Ovary (tissue), 9 donors: ENCODE data around the gene AFF2. TPM values are rescaled to one million over a fixed set of nuclear protein-coding genes. Genes with fewer than 3 reads are reported as not detected.

Experiments used
- DNase-seq, 5 donors: peaks; one replicate each; pipeline ENCODE4 v3.0.0-alpha.2; 2019 to 2020
- H3K27ac ChIP-seq, 2 donors: fragments of 200-600 bp; one replicate each; pipeline versions ENCODE4 v1.5.1 to v1.8.0; 2019 to 2022
- H3K27me3 ChIP-seq: fragments of 200-600 bp; one replicate; pipeline ENCODE4 v1.8.0; 2022
- H3K36me3 ChIP-seq: fragments of 200-600 bp; sonication (generic); one replicate; pipeline ENCODE4 v1.5.1; 2019
- H3K4me1 ChIP-seq: one replicate; pipeline ENCODE4 v1.8.1; 2013; ENCODE audit warnings: mild to moderate bottlenecking, moderate library complexity; ENCODE audit not compliant: insufficient read depth
- H3K4me3 ChIP-seq: fragments of 200-600 bp; sonication (generic); one replicate; pipeline ENCODE4 v1.5.1; 2017
- H3K9me3 ChIP-seq, 2 donors: fragments of 200-600 bp in 1 of 2; sonication (generic) in 1 of 2; one replicate each; pipeline versions ENCODE4 v1.5.1 to v1.8.1; 2013 to 2019; ENCODE audit warnings: mild to moderate bottlenecking in 1 of 2, moderate library complexity in 1 of 2
- EP300 ChIP-seq: sonication (generic); formaldehyde crosslinking; IDR thresholded peaks from one replicate; pipeline ENCODE4 v1.6.1; 2017; ENCODE audit warnings: antibody characterized with exemption
- POLR2A ChIP-seq: fragments of 450-650 bp; IDR thresholded peaks from one replicate; pipeline ENCODE4 v1.6.1; 2017; ENCODE audit warnings: antibody characterized with exemption, mild to moderate bottlenecking, moderate library complexity
- WGBS, 3 donors: extraction: QIAGEN DNeasy Blood & Tissue Kit in 1 of 3; methylation state at CpG; one replicate each; pipeline versions ENCODE4 v1.1.5 to v1.1.7; 2013 to 2017; 5-methylcytosine and 5-hydroxymethylcytosine counted together
- intact Hi-C, 4 donors: fragments of 100-400 bp; cut with DNase I; formaldehyde crosslinking; loops; one replicate each; pipeline versions ENCODE4 v1.11.0 to v1.15.1; 2022 to 2023
- polyA plus RNA-seq, 2 donors: library from polyadenylated mRNA; stranded (reverse); fragments of 200-250 nt in 1 of 2; fragments of 350-450 nt in 1 of 2; fragmentation: Illumina TruSeq in 1 of 2; extraction: RNeasy Lipid Tissue Mini Kit (QIAGEN cat#74804) in 1 of 2; gene quantifications; one replicate each; pipeline ENCODE4 v1.2.3, GENCODE V29; 2013 to 2014
- total RNA-seq, 7 donors: library from RNA; depleted of rRNA in 2 of 7; stranded (reverse); fragments of >200 nt in 2 of 7; fragmentation: NEBNext Ultra II Directional in 3 of 7; extraction: Animal tissue kit (Norgen Biotek cat#: 25700) in 3 of 7; gene quantifications; one replicate each; pipeline versions ENCODE4 v1.1.0 to v1.2.4, GENCODE V29; 2016 to 2023
- TF ChIP-seq, protein P1 (sequence below), 3 donors: fragments of 450-650 bp in 2 of 3; fragments of 200-600 bp in 1 of 3; IDR thresholded peaks; one replicate each; pipeline versions ENCODE4 v1.5.1 to v1.8.0; 2016 to 2022; ENCODE audit warnings: antibody characterized with exemption in 3 of 3, mild to moderate bottlenecking in 1 of 3
- donor health status: DM: no; HTN: no; CAD: no; lungs with moderate emphysema.
- donor health status: DM: no; HTN: no; CAD: no.
- donor health status: Bipolar disorder and iron deficiency.
- donor health status: DM: yes; HTN: yes; CAD: no.
- donor health status: DM: no; HTN: no; CAD: no.
- donor health status: DM: yes; HTN: yes; CAD: no.

The AFF2 gene
- total and polyA plus RNA-seq, 9 donors = 1.3 to 12.3 (median 4.6) TPM

DNA sequence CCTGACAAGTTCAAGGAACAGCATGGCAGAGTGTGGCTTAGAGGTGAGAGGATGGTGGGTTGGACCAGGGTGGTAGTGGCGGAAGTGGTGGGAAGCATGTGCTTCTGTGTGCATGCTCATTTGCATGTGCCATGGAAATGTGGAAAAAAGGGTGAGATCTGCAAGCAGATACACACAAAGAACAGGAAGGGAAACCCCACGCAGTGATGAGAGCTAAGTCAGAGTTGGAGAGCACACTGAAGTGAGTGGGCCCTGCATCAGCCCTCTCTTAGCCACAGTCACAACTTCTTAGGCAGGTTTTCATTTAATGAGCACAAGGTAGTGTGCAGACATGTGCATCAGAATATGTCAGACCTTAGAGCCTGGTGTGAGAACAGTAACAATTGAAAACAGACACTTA, 483.8 kb downstream of the AFF2 start:
- no peak overlapping the region for H3K27ac ChIP-seq
- H3K9me3 ChIP-seq = no peaks in the 10 kb centered on the region
- no peak for DNase-seq
- no peak overlapping the region for H3K4me3 ChIP-seq
- intact Hi-C loops = no loop called here
- TF ChIP-seq, protein P1, sequence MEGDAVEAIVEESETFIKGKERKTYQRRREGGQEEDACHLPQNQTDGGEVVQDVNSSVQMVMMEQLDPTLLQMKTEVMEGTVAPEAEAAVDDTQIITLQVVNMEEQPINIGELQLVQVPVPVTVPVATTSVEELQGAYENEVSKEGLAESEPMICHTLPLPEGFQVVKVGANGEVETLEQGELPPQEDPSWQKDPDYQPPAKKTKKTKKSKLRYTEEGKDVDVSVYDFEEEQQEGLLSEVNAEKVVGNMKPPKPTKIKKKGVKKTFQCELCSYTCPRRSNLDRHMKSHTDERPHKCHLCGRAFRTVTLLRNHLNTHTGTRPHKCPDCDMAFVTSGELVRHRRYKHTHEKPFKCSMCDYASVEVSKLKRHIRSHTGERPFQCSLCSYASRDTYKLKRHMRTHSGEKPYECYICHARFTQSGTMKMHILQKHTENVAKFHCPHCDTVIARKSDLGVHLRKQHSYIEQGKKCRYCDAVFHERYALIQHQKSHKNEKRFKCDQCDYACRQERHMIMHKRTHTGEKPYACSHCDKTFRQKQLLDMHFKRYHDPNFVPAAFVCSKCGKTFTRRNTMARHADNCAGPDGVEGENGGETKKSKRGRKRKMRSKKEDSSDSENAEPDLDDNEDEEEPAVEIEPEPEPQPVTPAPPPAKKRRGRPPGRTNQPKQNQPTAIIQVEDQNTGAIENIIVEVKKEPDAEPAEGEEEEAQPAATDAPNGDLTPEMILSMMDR (IDR thresholded peaks at IDR 0.05) = no peak
- TF ChIP-seq POLR2A (no peak), EP300 (no peak)
- H3K36me3 ChIP-seq = no peaks in the 10 kb centered on the region
- WGBS, 3 donors = 68 to 72% (median 71%) methylated on average over 2 of the region's 2 CpGs
- no peaks in the 10 kb centered on the region for H3K4me1 ChIP-seq
- H3K27me3 ChIP-seq = no peaks in the 10 kb centered on the region

DNA sequence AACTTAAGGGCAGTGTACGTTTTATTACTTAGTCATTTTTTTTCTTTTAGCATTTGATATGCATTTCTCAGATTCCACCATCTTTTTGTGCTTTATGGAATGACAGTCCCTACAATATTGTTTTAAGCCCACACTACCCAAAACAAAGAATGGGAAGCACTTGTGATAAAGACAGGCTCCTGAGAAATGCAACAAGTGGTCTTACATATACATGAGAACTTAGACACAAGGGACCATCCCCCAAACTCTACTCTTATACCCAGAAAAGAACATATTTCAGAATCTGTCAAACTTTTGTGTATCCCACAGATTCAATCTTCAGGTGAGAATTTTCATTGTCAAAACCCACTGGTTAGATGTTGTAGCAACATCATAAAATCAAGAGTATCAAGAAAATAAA, 491.1 kb downstream of the AFF2 start:
- Histone ChIP-seq H3K27ac (no peak overlapping the region), H3K4me1 (no peaks in the 10 kb centered on the region), H3K27me3 (no peaks in the 10 kb centered on the region), H3K4me3 (no peak overlapping the region), H3K36me3 (no peaks in the 10 kb centered on the region), H3K9me3 (no peaks in the 10 kb centered on the region)
- no peak for DNase-seq
- TF ChIP-seq POLR2A = no peak
- intact Hi-C loops = no loop called here
- 47 to 56% (median 55%) methylated on average over 1 of the region's 1 CpG for WGBS, 3 donors

DNA sequence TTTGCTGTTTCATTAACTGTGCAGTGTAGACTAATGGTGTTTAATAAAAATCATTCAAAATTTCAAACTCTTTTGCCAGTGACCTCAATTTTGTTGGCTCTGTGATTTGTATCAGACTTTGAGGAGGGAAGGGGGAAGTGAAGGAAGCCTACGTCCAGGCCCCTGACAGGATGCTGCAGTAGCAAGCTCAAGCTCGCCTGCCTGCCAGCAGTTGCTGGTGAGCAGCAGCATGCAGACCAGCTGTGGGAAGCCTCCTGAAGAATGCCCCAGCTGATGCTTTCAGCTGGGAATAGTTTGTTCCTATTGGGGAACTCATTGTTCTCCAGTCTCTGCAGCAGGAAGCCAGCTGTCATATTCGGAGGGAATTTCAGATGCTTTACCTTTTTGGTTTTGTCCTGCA, 495.2 kb downstream of the AFF2 start:
- H3K4me3 ChIP-seq = no peak overlapping the region
- no peaks in the 10 kb centered on the region for H3K36me3 ChIP-seq
- no peaks in the 10 kb centered on the region for H3K27me3 ChIP-seq
- H3K4me1 ChIP-seq = no peaks in the 10 kb centered on the region
- intact Hi-C loops = no loop called here
- WGBS, 3 donors = 38 to 56% (median 45%) methylated on average over 3 of the region's 3 CpGs
- no peak for DNase-seq
- H3K27ac ChIP-seq = no peak overlapping the region
- H3K9me3 ChIP-seq = no peaks in the 10 kb centered on the region
- TF ChIP-seq, protein P1 (IDR thresholded peaks at IDR 0.05) = no peak
- no peak for TF ChIP-seq EP300

DNA sequence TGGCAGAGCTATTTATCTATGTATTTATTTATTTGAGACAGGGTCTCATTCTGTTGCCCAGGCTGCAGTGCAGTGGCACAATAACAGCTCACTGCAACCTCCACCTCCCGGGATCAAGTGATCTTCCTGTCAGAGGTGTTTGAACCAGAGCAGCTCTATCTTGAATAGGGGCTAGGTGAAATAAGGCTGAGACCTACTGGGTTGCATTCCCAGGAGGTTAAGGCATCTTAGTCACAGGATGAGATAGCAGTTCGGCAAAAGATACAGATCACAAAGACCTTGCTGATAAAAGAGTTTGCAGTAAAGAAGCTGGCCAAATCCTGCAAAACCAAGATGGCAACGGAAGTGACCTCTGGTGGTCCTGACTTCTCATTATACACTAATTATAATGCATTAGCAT, 501.9 kb downstream of the AFF2 start:
- Histone ChIP-seq H3K36me3 (no peaks in the 10 kb centered on the region), H3K9me3 (no peaks in the 10 kb centered on the region), H3K27ac (no peak overlapping the region), H3K4me3 (no peak overlapping the region), H3K27me3 (no peaks in the 10 kb centered on the region), H3K4me1 (no peaks in the 10 kb centered on the region)
- WGBS, 3 donors = 68 to 72% (median 72%) methylated on average over 3 of the region's 3 CpGs
- DNase-seq = no peak
- intact Hi-C loops = no loop called here
- TF ChIP-seq, protein P1 (IDR thresholded peaks at IDR 0.05) = no peak
- TF ChIP-seq EP300 (no peak), POLR2A (no peak)

DNA sequence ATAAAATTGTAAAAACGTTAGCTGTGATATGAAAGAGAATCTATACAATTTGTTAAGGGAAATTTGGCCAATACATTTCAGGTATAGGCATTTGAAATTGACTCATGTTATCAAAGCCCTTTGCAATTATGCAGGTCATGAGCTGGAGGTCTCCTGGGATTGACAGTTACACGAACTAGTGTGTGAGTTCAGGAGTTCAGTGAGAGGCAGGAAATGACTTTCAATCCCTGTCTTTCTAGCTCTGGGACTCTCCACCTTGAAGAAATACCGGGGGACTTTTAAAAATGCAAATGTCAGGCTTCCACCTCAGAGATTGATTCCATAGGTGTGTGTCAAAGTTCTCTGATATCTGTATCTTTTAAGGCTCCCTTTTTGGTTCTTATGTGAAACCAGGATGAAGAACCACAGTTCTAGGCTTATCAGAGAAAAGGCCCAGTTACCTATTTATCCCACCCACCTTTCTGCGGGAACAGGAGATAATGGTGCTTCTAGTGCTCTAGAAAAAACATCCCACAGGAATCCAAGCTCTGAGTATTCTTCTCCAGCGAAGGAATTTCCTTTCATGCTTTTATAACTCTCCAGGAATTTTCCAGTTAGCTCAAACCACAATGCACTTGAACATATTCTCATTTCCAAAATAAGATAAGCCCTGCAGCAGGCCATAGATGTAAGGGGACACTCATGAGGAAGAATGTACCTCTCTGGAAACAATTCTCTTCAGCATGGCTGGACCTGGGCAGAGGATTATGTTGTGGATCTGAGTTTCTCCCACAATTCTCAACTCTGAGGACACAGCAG, 503.6 kb downstream of the AFF2 start:
- Histone ChIP-seq H3K9me3 (no peaks in the 10 kb centered on the region), H3K4me1 (no peaks in the 10 kb centered on the region), H3K36me3 (no peaks in the 10 kb centered on the region), H3K27me3 (no peaks in the 10 kb centered on the region), H3K27ac (no peak overlapping the region), H3K4me3 (no peak overlapping the region)
- intact Hi-C loops = no loop called here
- WGBS, 3 donors = 36 to 39% (median 37%) methylated on average over 5 of the region's 5 CpGs
- TF ChIP-seq POLR2A = no peak
- TF ChIP-seq EP300 = no peak
- TF ChIP-seq, protein P1 (IDR thresholded peaks at IDR 0.05) = no peak
- DNase-seq = no peak
